Measurements from ENCODE around the gene FARS2.
A peak's percentile ranks its signal among the peaks of the same experiment; 100 is the strongest.

FARS2 gene

GRCh38 chr6:5745081-5745480, 483.8 kb downstream of the FARS2 start:
- DNase-seq: no peak

GRCh38 chr6:5746053-5746758, 484.9 kb downstream of the FARS2 start:
- DNase-seq: no peak

- no peak for DNase-seq
These were observed 485.4 kb downstream of the FARS2 start for GRCh38 chr6:5746759-5747130.

- no peak for DNase-seq
These were observed 486.1 kb downstream of the FARS2 start for GRCh38 chr6:5747379-5747778.

GRCh38 chr6:5749016-5749650, 487.8 kb downstream of the FARS2 start:
- no peak for DNase-seq

- no peak for DNase-seq
These were observed 488.4 kb downstream of the FARS2 start for GRCh38 chr6:5749651-5750215.

- no peak for DNase-seq
These were observed 490.4 kb downstream of the FARS2 start for GRCh38 chr6:5751525-5752390.

GRCh38 chr6:5752391-5752680, 491.0 kb downstream of the FARS2 start:
- DNase-seq: no peak

- no peak for DNase-seq
These were observed 491.9 kb downstream of the FARS2 start for GRCh38 chr6:5753209-5753608.

- no peak for DNase-seq
These were observed 493.6 kb downstream of the FARS2 start for GRCh38 chr6:5754904-5755303.

- DNase-seq: no peak
These were observed 498.3 kb downstream of the FARS2 start for GRCh38 chr6:5759571-5759970.

- DNase-seq: no peak
These were observed 500.1 kb downstream of the FARS2 start for GRCh38 chr6:5761370-5761769.

GRCh38 chr6:5762561-5762968, 501.3 kb downstream of the FARS2 start:
- DNase-seq: no peak

- no peak for DNase-seq
These were observed 502.1 kb downstream of the FARS2 start for GRCh38 chr6:5763407-5763806.

GRCh38 chr6:5763871-5764270, 502.6 kb downstream of the FARS2 start:
- no peak for DNase-seq

GRCh38 chr6:5764401-5764955, 503.2 kb downstream of the FARS2 start:
- DNase-seq: peak; percentile 86

- peak; percentile 59 for DNase-seq
These were observed 503.9 kb downstream of the FARS2 start for GRCh38 chr6:5765141-5765760.

GRCh38 chr6:5766260-5766659, 504.9 kb downstream of the FARS2 start:
- no peak for DNase-seq

- no peak for DNase-seq
These were observed 506.2 kb downstream of the FARS2 start for GRCh38 chr6:5767471-5767870.

- DNase-seq: no peak
These were observed 509.9 kb downstream of the FARS2 start for GRCh38 chr6:5771211-5771610.

GRCh38 chr6:5771759-5772390, 510.6 kb downstream of the FARS2 start:
- no peak for DNase-seq

- DNase-seq: no peak
These were observed 511.3 kb downstream of the FARS2 start for GRCh38 chr6:5772408-5773120.

Measured in femur (tissue), 1 donor.